A673 (cell line): ENCODE results near the gene HS6ST3.

Experiments used
- CTCF ChIP-seq: fragments of 300-800, 200-600 bp; sonication (generic); conservative IDR thresholded peaks from 2 replicates; pipeline ENCODE4 v1.5.1; 2017; ENCODE audit warnings: low read depth, mild to moderate bottlenecking, antibody characterized with exemption, low read length, moderate library complexity, mixed read lengths
- EZH2 ChIP-seq: fragments of 200-600 bp; sonication (generic); IDR thresholded peaks from 2 replicates; pipeline ENCODE4 v1.6.1; 2017; ENCODE audit warnings: borderline replicate concordance, low read depth, mild to moderate bottlenecking, mixed read lengths, antibody characterized with exemption, low read length; ENCODE audit not compliant: poor library complexity, severe bottlenecking

- TF ChIP-seq CTCF (no peak), EZH2 (no peak)
These were observed 429.5 kb downstream of the HS6ST3 start for GRCh38 chr13:96519380-96519779.
